NCI-H2029 treated with DMSO at 0.1 percent for 48 hours (cell line): ENCODE data around the gene TGFA.
A peak's percentile ranks its signal among the peaks of the same experiment; 100 is the strongest.

Experiments
- DNase-seq: peaks from one replicate; lab custom pipeline; 2025; lab: John Stamatoyannopoulos, UW

The TGFA gene

DNA sequence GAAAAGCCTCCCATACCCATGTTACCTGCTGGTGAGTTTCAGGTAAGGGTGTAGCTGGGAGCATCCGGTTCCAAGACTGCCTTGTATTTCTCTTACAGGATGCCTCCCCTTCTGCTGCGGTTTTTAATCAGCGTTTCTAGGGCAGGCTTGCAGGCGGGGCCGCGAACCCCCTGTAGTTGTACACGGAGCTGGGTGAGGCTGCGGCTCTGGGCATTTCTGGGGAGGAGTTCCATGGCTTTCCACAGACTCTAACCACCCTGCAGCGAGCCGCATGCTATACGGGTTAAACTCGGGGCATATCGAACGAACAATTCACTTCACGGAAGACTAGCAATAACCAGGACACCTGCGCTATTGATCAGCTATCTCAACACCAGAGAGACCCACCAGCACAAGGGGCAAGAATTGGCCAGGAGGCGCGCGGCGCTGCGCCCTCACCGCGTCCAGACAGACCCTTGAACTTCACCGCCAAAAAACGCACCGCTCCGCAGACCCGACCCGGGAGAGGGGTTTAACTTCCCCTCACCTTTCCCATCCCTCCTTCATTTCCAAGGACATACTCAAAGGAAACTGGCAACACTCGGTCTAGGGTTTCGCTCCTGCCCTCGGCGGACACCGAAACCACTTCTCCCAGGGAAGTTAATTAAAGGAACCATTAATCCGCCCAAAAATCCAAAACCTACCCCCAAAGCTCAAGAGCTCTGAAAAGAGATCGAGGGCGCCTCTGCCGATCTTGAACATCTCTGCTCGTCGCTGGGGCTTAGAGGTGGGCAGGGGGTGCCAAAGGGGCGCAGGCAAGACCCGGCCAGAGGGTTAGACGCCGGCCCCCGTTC lies 909 bp downstream of the TGFA start:
- no peak for DNase-seq

DNA sequence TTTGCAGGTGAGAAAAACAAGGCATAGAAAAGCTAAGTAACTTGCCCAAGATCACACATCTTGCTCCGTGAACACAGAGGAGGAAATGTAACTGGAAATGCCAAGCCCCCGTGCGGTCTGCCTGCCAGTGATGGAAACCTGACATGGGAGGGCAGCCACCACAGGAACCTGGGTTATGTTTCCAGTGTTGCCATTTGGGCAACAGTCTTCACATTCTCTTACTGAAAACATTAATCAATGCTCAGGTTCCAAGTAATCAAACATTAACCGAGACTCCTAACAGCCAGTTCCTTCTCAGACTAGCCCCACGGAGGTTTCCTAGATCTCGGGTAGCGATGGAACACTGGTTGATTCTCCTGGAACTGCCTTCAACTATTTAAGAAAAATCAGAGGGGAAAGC lies 2.5 kb downstream of the TGFA start:
- DNase-seq, result no peak

DNA sequence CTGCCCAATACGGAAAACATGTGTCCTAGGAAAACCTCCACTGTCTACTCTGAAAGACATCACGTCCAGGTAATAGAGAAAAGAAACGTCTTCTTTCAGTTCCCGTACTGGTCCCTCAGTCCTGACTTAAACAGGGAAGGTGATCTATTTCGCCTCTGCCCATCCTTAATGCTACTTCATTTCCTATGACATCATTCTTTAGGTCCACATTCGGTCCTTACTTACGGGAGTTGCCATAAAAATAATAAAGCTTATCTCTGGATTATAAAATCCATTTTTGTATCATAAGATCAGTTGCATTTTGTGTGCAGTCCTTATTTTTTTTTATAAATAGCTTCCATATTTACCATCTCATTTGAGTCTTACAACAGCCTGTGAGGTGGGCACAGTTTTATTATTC lies 3.7 kb downstream of the TGFA start:
- no peak for DNase-seq

DNA sequence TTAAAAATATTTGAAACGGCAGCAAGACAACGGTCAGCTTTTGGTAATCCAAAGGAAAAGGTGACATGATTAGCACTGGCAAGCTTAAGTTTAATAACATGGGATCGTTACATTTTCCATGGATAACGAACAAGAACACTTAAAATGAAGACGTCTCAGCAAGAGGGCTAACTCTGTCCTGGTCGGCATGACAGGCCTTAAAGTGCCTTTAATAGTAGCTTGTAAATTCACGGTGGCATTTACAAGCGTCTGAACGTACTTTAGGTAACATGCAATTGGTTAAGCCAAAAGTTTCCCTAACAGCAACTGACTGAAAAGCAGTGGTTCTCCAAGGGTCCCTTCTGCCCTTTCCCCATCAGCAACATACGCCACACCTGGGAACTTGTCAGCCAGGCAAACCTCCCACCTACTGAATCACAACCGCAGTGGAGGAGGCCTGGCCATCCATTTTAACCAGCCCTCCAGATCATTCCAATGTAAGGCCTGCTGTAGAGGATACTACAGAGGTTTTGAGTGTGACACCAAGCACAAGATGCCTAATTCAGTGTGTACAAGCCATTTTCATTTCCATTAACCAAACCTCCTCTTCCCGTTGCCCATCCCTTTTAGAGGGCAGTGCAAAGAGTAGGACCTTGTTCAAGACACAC lies 4.4 kb downstream of the TGFA start:
- DNase-seq, result no peak

DNA sequence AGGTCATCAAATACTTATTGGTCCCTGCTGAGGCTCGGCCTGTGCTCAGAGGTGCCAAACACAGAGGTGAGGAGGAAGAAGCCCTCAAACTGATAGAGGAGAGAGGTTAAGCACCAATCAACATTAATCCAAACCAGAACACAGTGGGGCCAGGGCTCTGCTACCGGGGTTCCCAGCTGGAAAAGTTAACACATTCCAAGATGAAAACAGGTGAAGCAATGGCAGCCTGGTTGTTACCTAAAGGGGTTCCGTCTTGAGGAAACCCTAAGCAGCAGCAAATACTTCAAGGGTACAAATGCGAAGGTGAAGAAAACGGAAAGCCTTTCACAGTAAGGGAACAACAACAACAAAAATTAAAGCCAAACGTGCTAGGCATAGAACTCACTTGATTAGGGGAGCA lies 5.4 kb downstream of the TGFA start:
- DNase-seq, result no peak

DNA sequence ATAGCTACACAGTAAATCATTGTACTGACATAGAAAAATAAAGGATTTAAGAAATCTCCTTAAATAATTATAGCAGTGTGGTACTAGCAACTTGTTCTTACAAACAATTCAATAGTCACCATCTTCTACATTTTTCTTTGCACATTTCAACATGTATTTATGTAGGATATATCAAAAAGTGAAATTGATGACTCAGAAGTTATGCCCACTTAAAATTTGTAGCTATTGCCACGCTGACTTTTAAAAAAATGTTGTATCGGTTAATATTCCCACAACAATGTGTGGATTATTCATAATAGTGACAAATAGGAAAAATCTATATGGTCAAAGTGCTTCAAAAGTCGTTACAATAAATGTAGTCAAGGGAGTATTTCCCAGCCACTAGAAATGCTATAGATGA lies 6.7 kb downstream of the TGFA start:
- no peak for DNase-seq

DNA sequence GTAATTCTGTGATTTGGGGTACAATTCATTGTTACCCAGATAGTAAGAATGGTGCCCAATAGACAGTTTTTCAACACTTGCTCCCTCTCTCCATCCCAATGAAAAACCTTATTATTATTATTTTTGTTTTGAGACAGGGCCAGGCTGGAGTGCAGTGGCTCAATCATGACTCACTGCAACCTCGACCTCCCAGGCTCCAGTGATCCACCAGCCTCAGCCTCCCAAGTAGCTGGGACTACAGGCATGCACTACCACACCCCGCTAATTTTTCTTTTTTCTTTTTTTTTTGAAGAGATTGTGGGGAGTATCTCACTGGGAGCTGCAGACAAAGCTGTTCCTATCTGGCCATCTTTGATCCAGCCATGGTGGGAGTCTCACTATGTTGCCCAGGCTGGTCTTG lies 7.2 kb downstream of the TGFA start:
- DNase-seq, result no peak

DNA sequence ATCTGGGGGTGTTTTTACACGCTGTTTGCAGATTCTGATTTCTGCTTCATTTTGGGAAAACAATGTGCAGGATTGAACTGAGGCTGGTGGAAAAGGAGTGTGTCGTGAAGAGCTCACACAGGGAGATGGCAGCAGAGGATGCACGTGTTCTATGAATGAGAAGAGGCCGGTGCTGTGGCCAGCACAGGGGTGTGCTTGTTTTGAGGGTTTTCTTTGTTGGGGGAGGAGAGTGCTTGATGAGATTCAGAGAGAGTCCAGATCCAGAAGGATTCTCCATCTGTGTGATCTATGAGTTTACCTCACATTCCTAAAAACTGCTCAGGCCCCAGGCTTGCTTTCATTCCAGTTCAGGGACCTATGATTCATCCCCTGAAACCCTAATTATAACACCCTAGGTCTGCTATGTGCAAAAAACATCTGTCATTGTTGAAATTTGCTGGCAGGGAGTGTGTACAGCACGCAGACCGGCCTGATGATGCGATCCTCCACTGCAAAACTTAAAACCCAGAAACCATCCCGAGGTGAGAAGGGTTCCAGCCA lies 12.1 kb downstream of the TGFA start:
- no peak for DNase-seq

DNA sequence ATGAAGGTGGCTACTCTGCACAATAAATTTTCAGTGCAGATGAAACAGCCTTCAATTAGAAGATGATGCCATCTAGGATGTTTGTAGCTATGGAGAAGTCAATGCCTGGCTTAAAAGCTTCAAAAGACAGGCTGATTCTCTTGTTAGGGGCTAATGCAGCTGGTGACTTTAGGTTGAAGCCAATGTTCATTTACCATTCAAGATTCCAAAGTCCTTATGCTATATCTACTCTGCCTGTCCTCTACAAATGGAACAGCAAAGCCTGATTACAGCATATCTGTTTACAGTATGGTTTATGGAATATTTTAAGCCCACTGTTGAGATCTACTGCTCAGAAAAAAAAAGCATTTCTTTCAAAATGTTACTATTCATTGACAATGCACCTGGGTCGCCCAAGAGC lies 15.8 kb downstream of the TGFA start:
- no peak for DNase-seq

DNA sequence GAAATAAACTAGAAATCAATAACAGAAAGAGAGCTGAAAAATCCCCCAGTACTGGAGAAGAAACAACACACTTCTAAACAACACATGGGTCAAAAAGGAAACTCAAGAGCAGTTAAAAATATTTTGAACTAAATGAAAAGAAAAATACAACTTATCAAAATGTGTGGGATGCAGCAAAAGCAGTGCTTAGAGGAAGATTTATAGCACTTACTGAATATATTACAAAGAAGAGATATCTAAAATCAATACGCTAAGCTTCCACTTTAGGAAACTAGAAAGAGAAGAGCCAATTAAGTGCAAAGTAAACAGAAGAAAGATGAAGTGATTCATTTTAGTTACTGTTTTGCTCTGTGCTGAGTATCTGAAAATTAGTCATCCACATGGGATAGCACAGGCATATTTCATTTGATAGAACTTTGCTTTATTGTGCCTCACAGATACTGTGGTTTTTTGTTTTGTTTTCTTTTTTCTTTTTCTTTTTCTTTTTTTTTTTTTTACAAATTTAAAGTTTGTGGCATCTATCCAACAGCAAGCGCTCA lies 17.0 kb downstream of the TGFA start:
- DNase-seq, result no peak

DNA sequence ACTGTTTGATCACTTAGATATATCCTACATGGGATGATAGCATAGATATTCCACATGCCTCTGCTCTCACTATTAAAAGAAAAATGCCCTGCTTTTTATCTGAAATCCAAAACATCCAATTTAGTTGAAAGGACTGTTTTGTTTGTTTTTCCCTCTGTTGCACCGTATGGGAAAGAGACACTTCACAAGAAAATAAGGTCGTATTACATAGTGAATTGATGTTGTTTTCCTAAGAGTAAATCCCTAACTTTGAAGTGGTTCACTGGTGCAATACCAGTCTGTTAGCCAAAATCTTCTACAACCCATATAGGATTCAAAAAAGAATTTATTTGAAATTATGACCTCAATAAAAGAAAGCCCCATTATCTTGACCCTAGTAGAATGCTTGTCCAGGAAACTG lies 18.1 kb downstream of the TGFA start:
- no peak for DNase-seq

DNA sequence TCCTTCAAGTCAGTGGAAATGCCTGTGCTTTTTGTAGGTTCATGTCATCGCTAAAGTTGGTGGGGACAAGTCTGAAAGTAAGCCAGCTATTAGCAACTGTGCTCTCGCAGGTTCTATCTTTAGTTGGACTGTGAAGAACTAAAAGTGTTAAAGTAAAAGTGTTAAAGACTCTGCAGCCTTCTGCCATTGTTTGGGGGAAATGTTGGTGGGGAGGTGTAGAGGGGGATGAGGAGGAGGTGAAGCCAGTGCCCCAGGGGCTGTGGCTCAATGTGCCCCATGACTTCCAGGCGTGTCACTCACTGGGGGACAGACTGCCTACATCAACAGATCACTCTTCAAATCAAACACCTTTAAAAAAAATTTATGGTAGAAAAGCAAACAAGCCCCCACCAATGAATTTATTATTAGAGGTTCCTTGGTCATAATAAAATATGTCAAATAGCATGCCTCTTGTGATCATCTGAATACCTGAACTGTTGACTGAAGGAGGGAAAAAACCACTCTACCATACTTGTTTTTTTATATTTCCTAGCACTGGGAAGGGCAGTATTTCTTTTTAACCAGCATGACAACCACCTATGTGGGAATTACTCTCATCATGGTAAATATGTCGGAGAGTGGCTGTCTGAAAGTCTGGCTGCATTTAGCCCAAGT lies 19.3 kb downstream of the TGFA start:
- DNase-seq, result no peak

DNA sequence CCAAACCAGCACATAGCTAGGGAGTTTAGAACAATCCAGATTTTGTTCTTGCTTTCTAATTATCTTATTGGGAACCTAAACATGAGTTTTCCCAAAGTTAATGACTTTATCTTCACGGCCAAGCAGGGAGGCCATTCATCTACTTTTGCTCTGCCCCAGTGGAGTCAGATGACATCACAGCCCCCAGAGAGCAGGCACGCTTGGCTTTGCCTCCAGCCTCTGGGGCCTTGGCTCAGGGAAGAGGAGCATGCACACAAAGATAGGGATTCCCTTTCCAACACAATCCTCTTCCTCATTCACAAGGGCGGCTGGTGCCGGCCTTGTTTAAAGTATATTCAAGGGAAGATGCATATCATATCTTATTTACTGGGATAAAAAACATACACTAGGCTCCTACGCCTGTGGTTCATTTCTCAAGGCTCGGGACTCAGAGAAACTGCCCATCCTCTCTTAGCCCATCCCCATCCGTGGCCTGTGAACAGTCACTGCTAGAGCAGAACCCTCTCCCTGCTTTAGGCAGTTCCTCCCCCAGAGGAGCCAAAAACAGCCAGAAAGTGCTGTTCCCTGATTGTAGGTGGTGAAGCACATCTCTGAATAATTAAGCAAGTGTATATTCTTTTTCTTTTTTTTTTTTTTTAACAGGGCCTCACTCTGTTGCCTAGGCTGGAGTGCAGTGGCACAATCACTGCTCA lies 21.2 kb downstream of the TGFA start:
- no peak for DNase-seq

DNA sequence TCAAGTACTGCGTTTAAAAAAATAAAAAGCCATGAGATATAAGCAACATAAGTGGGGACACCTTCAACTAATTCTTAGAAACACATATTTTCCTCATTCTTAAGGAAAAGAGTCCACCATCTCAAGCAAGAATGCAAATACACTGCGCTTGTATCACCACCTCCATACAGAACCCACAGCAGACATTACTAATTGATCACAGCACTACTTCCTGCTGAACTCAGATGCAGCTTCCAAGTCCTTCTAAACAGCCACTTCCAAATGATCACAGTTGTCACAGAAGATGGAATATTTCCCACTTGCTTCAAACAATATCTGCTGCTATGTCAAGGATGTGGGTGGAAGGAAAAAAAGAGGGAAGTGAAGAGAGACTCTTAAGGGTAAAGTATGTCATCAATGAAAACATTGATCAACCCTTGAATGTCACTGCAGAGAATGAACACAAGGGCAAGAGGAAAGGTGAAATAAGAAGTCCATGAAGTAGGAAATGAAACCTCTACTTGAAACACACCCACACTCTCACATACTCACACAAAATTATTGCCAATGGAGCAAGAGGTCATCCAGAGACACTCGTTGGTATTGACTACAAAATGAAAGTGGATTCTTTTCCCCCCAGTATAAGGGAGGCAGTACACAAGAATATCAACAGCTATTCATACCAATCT lies 22.1 kb downstream of the TGFA start:
- DNase-seq, result no peak

DNA sequence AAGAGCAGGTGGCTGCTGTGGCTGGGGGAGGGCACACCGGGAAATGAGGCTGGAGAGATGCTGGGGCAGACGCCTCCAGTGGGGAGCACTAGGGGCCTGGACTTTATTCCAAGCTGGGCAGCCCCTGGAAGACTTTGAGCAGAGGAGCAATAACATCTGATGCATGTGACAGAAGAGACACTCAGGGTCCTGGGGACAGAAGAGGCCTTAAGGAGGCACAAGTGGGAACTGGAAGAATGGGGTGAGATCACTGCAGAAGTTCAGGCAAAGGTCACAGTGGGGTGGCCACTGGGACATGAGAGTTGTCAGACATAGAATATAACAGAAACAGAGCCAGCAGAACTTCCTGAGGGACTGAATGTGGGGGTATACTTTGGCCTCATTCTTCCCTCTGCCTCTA lies 24.0 kb downstream of the TGFA start:
- no peak for DNase-seq

DNA sequence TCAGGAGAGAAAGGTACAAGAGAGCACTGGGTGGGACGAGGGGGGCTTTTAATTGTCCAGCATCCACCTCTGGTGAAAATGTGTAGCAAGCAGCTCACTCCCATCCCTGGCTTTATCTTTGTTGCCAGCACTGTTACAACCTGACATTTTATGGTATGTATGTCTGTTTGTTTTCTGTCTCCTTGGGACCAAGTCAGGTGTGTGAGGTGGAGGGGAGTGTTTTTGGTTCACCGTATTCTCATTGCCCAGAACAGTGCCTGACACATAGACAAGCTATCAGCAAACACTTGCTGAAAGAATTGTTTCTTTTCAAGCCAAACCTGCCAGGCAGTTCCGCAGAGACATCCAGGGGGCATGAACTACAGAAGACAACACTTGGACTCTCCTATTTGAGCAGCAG lies 24.7 kb downstream of the TGFA start:
- no peak for DNase-seq

DNA sequence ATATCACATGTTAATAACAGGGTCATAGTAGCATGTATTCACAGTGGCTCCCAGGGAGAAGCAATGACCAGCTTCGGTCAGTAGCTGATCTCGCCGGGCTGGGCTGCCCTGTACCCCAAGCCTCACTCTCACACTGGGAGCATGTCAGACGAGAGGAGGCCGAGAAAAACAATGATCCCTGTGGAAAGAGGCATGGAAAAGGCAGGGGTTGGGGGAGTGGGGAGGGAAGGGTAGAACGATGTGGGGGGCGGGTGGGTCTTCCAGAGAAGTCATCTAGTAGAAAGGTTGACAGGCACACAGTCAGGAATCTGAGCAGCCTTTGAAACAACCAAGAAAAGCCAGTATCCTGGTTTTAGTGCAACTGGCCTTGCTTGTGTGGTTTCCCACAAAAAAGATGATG lies 25.4 kb downstream of the TGFA start:
- DNase-seq, result no peak

DNA sequence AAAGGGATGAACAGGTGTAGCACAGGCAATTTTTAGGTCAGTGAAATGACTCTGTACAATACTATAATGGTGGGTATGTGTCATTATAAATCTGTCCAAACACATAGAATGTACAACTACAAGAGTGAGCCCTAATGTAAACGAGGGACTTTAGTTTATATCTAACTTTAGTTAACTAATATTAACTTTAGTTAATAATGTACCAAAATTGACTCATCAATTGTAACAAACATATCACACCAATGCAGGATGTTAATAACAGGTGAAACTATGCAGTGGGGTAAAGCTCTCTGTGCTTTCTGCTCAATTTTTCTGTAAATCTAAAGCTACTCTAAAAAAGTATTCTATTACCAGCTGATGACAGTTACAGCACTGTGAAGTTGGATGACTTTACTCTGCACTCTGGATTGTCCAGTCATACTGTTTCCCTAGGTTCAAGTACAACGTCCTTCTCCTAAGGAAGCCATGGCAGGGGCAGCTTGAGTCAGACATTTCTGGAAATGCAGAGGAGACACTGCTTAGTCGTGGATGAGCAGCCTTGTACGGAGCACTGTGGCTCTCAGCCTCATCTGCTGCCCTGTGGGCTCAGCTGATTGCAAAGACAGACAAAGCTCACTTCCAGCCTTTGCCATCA lies 26.1 kb downstream of the TGFA start:
- no peak for DNase-seq

DNA sequence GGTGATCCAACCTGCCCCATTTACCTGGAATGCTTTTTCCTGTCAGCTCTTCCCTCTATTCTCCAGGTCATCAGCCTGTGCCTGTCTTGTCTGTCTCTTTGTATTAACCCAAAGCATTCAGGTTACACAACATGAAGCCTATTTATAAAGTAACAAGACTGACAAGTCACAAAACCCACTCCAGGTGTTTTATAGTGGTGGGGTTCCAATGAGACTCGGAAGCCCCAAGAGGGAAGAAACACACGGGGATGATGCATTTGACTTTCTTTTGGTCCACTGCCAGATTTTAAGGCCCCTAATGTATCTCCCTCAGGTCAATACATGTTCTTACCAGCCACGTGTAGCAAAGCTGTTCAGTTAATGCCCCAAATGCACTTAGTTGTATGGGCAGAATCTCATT lies 27.5 kb downstream of the TGFA start:
- no peak for DNase-seq

DNA sequence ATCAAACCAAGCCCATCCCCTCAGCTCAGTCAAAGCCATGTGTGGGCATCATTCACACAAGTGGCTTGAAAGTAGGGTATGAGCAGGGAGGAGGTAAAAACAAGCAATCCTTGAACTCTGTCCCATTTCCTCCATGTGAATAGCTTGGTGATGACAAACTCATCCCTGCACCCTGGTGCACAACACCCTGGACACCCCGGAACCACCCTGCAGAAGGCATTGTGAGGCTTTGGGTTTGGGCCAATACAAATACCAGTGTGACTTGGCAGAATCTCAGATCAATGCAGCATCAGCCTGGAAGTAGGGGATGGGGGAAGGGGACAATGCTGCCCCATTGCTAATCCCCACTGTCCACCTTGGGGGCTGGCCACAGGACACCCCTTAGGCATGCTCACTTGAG lies 28.6 kb downstream of the TGFA start:
- peak; percentile 48 for DNase-seq
